NT2/D1 (cell line): ENCODE data around the gene ITSN1.

Experiments
- SUZ12 ChIP-seq: IDR thresholded peaks from 2 replicates; pipeline ENCODE4 v1.6.1; 2011; ENCODE audit not compliant: insufficient read length, insufficient read depth; ENCODE audit errors: extremely low read depth
- ZNF274 ChIP-seq: IDR thresholded peaks from 2 replicates; pipeline ENCODE4 v1.6.1; 2011; ENCODE audit warnings: mild to moderate bottlenecking, low read depth, low read length

- TF ChIP-seq SUZ12 (no peak), ZNF274 (no peak)
These were observed 31.2 kb downstream of the ITSN1 start for GRCh38 chr21:33673473-33673872.
